BJ (cell line): ENCODE data around the gene B4GALNT1. TPM values are rescaled to one million over a fixed set of nuclear protein-coding genes. Genes with fewer than 3 reads are reported as not detected.
"Not testable (repeated sequence)": the region's sequence is repeated elsewhere in the genome, so short reads cannot be mapped to it uniquely, and the experiment has no call there.

ENCODE experiments used
- CTCF ChIA-PET: fragments of 350-600 bp; formaldehyde crosslinking; extraction: SDS; loops from one replicate; lab custom pipeline; 2021; ENCODE audit warnings: antibody characterized with exemption, inconsistent platforms; lab: Yijun Ruan, JAX
- POLR2A ChIA-PET: fragments of 300-600 bp; sonication (Branson Sonifier 250); formaldehyde crosslinking; extraction: SDS; loops from one replicate; lab custom pipeline; 2021; ENCODE audit warnings: antibody characterized with exemption; lab: Charles Lee
- DNase-seq: peaks from one replicate; pipeline ENCODE4 v3.0.0-alpha.2; 2011; ENCODE audit warnings: low read depth
- H3K27me3 ChIP-seq: 2 replicates; pipeline ENCODE4 v1.6.0; 2011; ENCODE audit warnings: low read length; ENCODE audit not compliant: control insufficient read depth, insufficient read depth
- H3K36me3 ChIP-seq: 2 replicates; pipeline ENCODE4 v1.5.1; 2011; ENCODE audit warnings: low read length; ENCODE audit not compliant: control insufficient read depth, insufficient read depth
- H3K4me3 ChIP-seq: 2 replicates; pipeline ENCODE4 v1.5.1; 2011; ENCODE audit warnings: low read depth, mild to moderate bottlenecking, control low read depth, low read length
- CTCF ChIP-seq: IDR thresholded peaks from 2 replicates; pipeline ENCODE4 v1.5.1; 2011; ENCODE audit warnings: low read depth, mild to moderate bottlenecking, control low read depth, inconsistent platforms, low read length, moderate library complexity; ENCODE audit not compliant: insufficient read depth
- polyA plus RNA-seq: library from polyadenylated mRNA; depleted of rRNA; stranded (reverse); fragments of >200 nt; gene quantifications from 2 replicates; pipeline ENCODE4 v1.2.3, GENCODE V29; 2011

B4GALNT1 gene
- polyA plus RNA-seq, 1 experiment = 2.7 TPM

GRCh38 chr12:57666897-57667296 lies 33.9 kb upstream of the B4GALNT1 start:
- CTCF ChIA-PET = no interaction called here
- no peaks in the 10 kb centered on the region for H3K27me3 ChIP-seq
- H3K36me3 ChIP-seq = no peaks in the 10 kb centered on the region
- H3K4me3 ChIP-seq = no peak overlapping the region
- POLR2A ChIA-PET = no interaction called here
- no peak for TF ChIP-seq CTCF
- no peak for DNase-seq

- H3K27me3 ChIP-seq, H3K36me3 ChIP-seq, H3K4me3 ChIP-seq, CTCF ChIA-PET, DNase-seq, POLR2A ChIA-PET: not testable (repeated sequence)
Observed at GRCh38 chr12:57665066-57665820, 32.2 kb upstream of the B4GALNT1 start.

- no peaks in the 10 kb centered on the region for H3K36me3 ChIP-seq
- TF ChIP-seq CTCF = no peak
- H3K27me3 ChIP-seq = peaks cover 2% of the 10 kb centered on the region; the same call in 1 of the 2 replicates
- CTCF ChIA-PET = interaction anchor here (0.7 kb wide), 1 partner anchor 15 kb away, joined by 3 read pairs; no protein-coding TSS in a partner anchor
- POLR2A ChIA-PET = no interaction called here
- no peak overlapping the region for H3K4me3 ChIP-seq
- no peak for DNase-seq
Observed at GRCh38 chr12:57661376-57661775, 28.4 kb upstream of the B4GALNT1 start.

GRCh38 chr12:57658890-57659289 lies 25.9 kb upstream of the B4GALNT1 start:
- no peak for DNase-seq
- Histone ChIP-seq H3K36me3 (no peaks in the 10 kb centered on the region), H3K4me3 (no peak overlapping the region), H3K27me3 (peaks cover 2% of the 10 kb centered on the region; the same call in 1 of the 2 replicates)
- no peak for TF ChIP-seq CTCF
- CTCF ChIA-PET = no interaction called here
- POLR2A ChIA-PET = no interaction called here

GRCh38 chr12:57657744-57658143 lies 24.7 kb upstream of the B4GALNT1 start:
- ChIA-PET POLR2A (no interaction called here), CTCF (interaction anchor here (1.3 to 1.6 kb wide), 3 partner anchors 16 to 36 kb away, joined by 4 to 6 read pairs (median 4); partner anchors contain the start of genes B4GALNT1 and OS9)
- TF ChIP-seq CTCF = no peak

GRCh38 chr12:57656408-57656807 lies 23.4 kb upstream of the B4GALNT1 start:
- H3K4me3 ChIP-seq, H3K36me3 ChIP-seq, CTCF ChIA-PET, POLR2A ChIA-PET, H3K27me3 ChIP-seq, DNase-seq: not testable (repeated sequence)

More at GRCh38 chr12:57657744-57658143, 24.7 kb upstream of the B4GALNT1 start:
- H3K27me3 ChIP-seq = peaks cover 2% of the 10 kb centered on the region; the same call in 1 of the 2 replicates
- DNase-seq = no peak
- H3K4me3 ChIP-seq = no peak overlapping the region
- no peaks in the 10 kb centered on the region for H3K36me3 ChIP-seq
